GM12878 (cell line): Measurements from ENCODE around the gene TRPC4. TPM values are rescaled to one million over a fixed set of nuclear protein-coding genes. Genes with fewer than 3 reads are reported as not detected.

Experiments used
- ATAC-seq: fragments of 200-7000 bp; cut with Tn5 transposase; 3 replicates; pipeline ENCODE4 v1.9.1; 2020; ENCODE audit warnings: mild to moderate bottlenecking, moderate library complexity
- BruUV-seq: library from RNA; stranded (reverse); fragments of 400-500 nt; replicated peaks from 2 replicates; lab custom pipeline; 2021; lab: Mats Ljungman, UMichigan
- CTCF ChIA-PET: fragments of 300-600 bp; sonication (Branson Sonifier 250); formaldehyde crosslinking; extraction: SDS; loops from one replicate; lab custom pipeline; 2021; ENCODE audit warnings: inconsistent platforms; lab: Yijun Ruan, JAX
- POLR2A ChIA-PET: fragments of 350-600 bp; formaldehyde crosslinking; extraction: SDS; loops from one replicate; lab custom pipeline; 2021; ENCODE audit warnings: inconsistent platforms; lab: Charles Lee
- RAD21 ChIA-PET: fragments of 300-600 bp; sonication (Branson Sonifier 250); formaldehyde crosslinking; loops from one replicate; lab custom pipeline; 2023; ENCODE audit warnings: antibody characterized with exemption; ENCODE audit not compliant: unreplicated experiment; lab: Charles Lee
- SMC1A ChIA-PET: fragments of 300-600 bp; sonication (Branson Sonifier 250); formaldehyde crosslinking; loops from one replicate; lab custom pipeline; 2023; ENCODE audit not compliant: unreplicated experiment, uncharacterized antibody; lab: Charles Lee
- DNase-seq: peaks from one replicate; pipeline ENCODE4 v3.0.0-alpha.2; 2011; ENCODE audit warnings: low read depth, low spot score
- FAIRE-seq: peaks from 3 replicates; lab custom pipeline; 2011; peaks lifted over from hg19 to GRCh38; lab: Jason Lieb, UNC
- H2AFZ ChIP-seq: 2 replicates; pipeline ENCODE4 v1.6.0; 2011; ENCODE audit warnings: low read depth, low read length, control low read depth; ENCODE audit not compliant: control insufficient read depth
- H3K27ac ChIP-seq: 2 replicates; pipeline ENCODE4 v1.5.1; 2011; ENCODE audit warnings: control low read depth; ENCODE audit not compliant: control insufficient read depth, insufficient read depth
- H3K27me3 ChIP-seq, 2 experiments: replicated peaks in 1 of 2; 2 replicates each; pipeline versions ENCODE4 v1.6.0 to v1.6.1; 2011; ENCODE audit warnings: low read length in 1 of 2; ENCODE audit not compliant: control insufficient read depth in 2 of 2, insufficient read depth in 2 of 2
- H3K36me3 ChIP-seq, 2 experiments: 2 replicates each; pipeline ENCODE4 v1.5.1; 2011; ENCODE audit warnings: low read length in 1 of 2; ENCODE audit not compliant: control insufficient read depth in 2 of 2, insufficient read depth in 2 of 2
- H3K4me1 ChIP-seq: 2 replicates; pipeline ENCODE4 v1.6.1; 2011; ENCODE audit warnings: mild to moderate bottlenecking, low read length, moderate library complexity, mixed read lengths; ENCODE audit not compliant: control insufficient read depth, insufficient read depth
- H3K4me2 ChIP-seq: 2 replicates; pipeline ENCODE4 v1.6.0; 2011; ENCODE audit warnings: control low read depth; ENCODE audit not compliant: control insufficient read depth, insufficient read depth
- H3K4me3 ChIP-seq: fragments of 200-600 bp; sonication (generic); 2 replicates; pipeline ENCODE4 v1.5.1; 2016
- H3K79me2 ChIP-seq: 2 replicates; pipeline ENCODE4 v1.6.0; 2011; ENCODE audit warnings: low read length; ENCODE audit not compliant: control insufficient read depth, insufficient read depth
- H3K9ac ChIP-seq: 2 replicates; pipeline ENCODE4 v1.8.0; 2011; ENCODE audit warnings: low read length, control low read depth, mixed read lengths; ENCODE audit not compliant: control insufficient read depth, insufficient read depth
- H3K9me3 ChIP-seq: replicated peaks from 3 replicates; pipeline ENCODE4 v1.5.1; 2011; ENCODE audit warnings: mild to moderate bottlenecking, low read length; ENCODE audit not compliant: control insufficient read depth, insufficient read depth
- H4K20me1 ChIP-seq: 2 replicates; pipeline ENCODE4 v1.6.0; 2011; ENCODE audit not compliant: control insufficient read depth, insufficient read depth
- CEBPZ ChIP-seq: fragments of 150-350 bp; IDR thresholded peaks from 2 replicates; pipeline ENCODE4 v1.6.1; 2016; ENCODE audit warnings: low read depth, low read length
- EGR1 ChIP-seq, 2 experiments: IDR thresholded peaks; 1 replicate in 1 of 2; 2 replicates in 1 of 2; pipeline ENCODE4 v1.6.1; 2011 to 2012; ENCODE audit warnings: low read depth in 2 of 2, low read length in 2 of 2, borderline replicate concordance in 1 of 2, mild to moderate bottlenecking in 1 of 2, moderate library complexity in 1 of 2
- HDAC6 ChIP-seq: fragments of 200-600 bp; sonication (generic); IDR thresholded peaks from one replicate; pipeline ENCODE4 v1.8.0; 2017; ENCODE audit warnings: antibody characterized with exemption; ENCODE audit not compliant: unreplicated experiment
- NBN ChIP-seq: fragments of 450-650 bp; IDR thresholded peaks from 2 replicates; pipeline ENCODE4 v1.6.1; 2016
- RAD51 ChIP-seq: fragments of 450-650 bp; IDR thresholded peaks from 2 replicates; pipeline ENCODE4 v1.6.1; 2016; ENCODE audit warnings: moderate library complexity, mild to moderate bottlenecking, inconsistent platforms
- RB1 ChIP-seq: fragments of 450-650 bp; formaldehyde crosslinking; IDR thresholded peaks from 2 replicates; pipeline ENCODE4 v1.6.1; 2017; ENCODE audit warnings: mild to moderate bottlenecking, borderline replicate concordance
- STAT1 ChIP-seq: fragments of 450-650 bp; conservative IDR thresholded peaks from 2 replicates; pipeline ENCODE4 v1.6.1; 2014; ENCODE audit warnings: antibody characterized with exemption, mild to moderate bottlenecking
- SUZ12 ChIP-seq: fragments of 200-600 bp; sonication (generic); IDR thresholded peaks from one replicate; pipeline ENCODE4 v1.6.1; 2018; ENCODE audit warnings: antibody characterized with exemption, mild to moderate bottlenecking; ENCODE audit not compliant: unreplicated experiment
- TCF12 ChIP-seq: IDR thresholded peaks from 2 replicates; pipeline ENCODE4 v1.6.1; 2011; ENCODE audit warnings: low read depth, mild to moderate bottlenecking, low read length
- ZNF592 ChIP-seq: fragments of 450-650 bp; IDR thresholded peaks from 2 replicates; pipeline ENCODE4 v1.6.1; 2017; ENCODE audit warnings: mild to moderate bottlenecking, moderate library complexity
- WGBS: methylation state at CpG from one replicate; pipeline ENCODE4 v1.1.6; 2016; ENCODE audit warnings: low lambda C conversion rate; ENCODE audit not compliant: insufficient replicate concordance, insufficient coverage; ENCODE audit errors: missing lambda C conversion rate; 5-methylcytosine and 5-hydroxymethylcytosine counted together
- in situ Hi-C: fragments of 300-500 bp; cut with MboI; formaldehyde crosslinking; loops from 9 replicates; pipeline ENCODE4 v1.14.3; 2018; ENCODE audit warnings: mixed read lengths
- intact Hi-C: fragments of 100-400 bp; cut with micrococcal nuclease; formaldehyde crosslinking; loops from one replicate; pipeline ENCODE4 v1.14.2; 2022; ENCODE audit not compliant: unreplicated experiment
- polyA plus RNA-seq, 11 experiments: library from polyadenylated mRNA; depleted of rRNA in 4 of 11; unstranded in 6 of 11; stranded (reverse) in 5 of 11; fragments of >200 nt; fragmentation: Nextera tagmentation in 4 of 11; fragmentation: Illumina TruSeq in 1 of 11; extraction: Ambion mirVana in 4 of 11; extraction: Trizol in 1 of 11; gene quantifications; 1 replicate in 1 of 11; 2 replicates in 10 of 11; pipeline versions ENCODE4 v1.2.1 to v1.2.3, GENCODE V29; 2011 to 2016; ENCODE audit warnings: inconsistent platforms in 2 of 11, missing spikeins in 2 of 11, low read depth in 1 of 11
- total RNA-seq, 4 experiments: library from RNA; depleted of rRNA in 3 of 4; stranded (reverse); fragments of >200 nt in 3 of 4; fragmentation: Illumina TruSeq in 1 of 4; extraction: Trizol in 1 of 4; gene quantifications; 2 replicates each; pipeline versions ENCODE4 v1.2.1 to v1.2.3, GENCODE V29; 2013 to 2021
- TF ChIP-seq, protein P1 (sequence below): IDR thresholded peaks from 2 replicates; pipeline ENCODE4 v1.6.1; 2012; ENCODE audit warnings: mild to moderate bottlenecking, low read depth, low read length

TRPC4 gene
- total and polyA plus RNA-seq, 10 of the 15 experiments (the other 5 are each of a cell fraction or from before 2014, with no cell fraction given), result not detected

DNA sequence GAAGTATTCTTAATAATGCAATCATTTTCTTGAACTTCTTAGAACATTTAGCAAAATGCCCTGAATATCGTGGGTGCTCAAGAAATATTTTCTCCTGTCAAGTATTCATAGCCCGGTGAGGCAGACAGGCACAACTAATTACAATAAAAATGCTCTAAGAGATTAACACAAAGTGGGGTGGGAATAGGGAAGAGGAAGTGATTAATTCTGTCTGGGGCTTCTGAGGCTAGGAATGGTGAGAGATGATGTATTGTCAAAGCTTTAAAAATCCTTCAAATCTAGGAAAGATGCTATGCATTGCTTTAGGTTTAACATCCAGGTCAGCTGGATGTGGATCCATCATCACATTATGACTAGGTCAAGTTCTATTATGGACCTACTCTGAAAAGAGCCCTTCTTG, 204.2 kb downstream of the TRPC4 start:
- no peaks in the 10 kb centered on the region for H3K79me2 ChIP-seq
- H3K27ac ChIP-seq, result no peak overlapping the region
- DNase-seq, result no peak
- TF ChIP-seq, protein P1, sequence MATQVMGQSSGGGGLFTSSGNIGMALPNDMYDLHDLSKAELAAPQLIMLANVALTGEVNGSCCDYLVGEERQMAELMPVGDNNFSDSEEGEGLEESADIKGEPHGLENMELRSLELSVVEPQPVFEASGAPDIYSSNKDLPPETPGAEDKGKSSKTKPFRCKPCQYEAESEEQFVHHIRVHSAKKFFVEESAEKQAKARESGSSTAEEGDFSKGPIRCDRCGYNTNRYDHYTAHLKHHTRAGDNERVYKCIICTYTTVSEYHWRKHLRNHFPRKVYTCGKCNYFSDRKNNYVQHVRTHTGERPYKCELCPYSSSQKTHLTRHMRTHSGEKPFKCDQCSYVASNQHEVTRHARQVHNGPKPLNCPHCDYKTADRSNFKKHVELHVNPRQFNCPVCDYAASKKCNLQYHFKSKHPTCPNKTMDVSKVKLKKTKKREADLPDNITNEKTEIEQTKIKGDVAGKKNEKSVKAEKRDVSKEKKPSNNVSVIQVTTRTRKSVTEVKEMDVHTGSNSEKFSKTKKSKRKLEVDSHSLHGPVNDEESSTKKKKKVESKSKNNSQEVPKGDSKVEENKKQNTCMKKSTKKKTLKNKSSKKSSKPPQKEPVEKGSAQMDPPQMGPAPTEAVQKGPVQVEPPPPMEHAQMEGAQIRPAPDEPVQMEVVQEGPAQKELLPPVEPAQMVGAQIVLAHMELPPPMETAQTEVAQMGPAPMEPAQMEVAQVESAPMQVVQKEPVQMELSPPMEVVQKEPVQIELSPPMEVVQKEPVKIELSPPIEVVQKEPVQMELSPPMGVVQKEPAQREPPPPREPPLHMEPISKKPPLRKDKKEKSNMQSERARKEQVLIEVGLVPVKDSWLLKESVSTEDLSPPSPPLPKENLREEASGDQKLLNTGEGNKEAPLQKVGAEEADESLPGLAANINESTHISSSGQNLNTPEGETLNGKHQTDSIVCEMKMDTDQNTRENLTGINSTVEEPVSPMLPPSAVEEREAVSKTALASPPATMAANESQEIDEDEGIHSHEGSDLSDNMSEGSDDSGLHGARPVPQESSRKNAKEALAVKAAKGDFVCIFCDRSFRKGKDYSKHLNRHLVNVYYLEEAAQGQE, result no peak
- TF ChIP-seq RAD51 (no peak), ZNF592 (no peak), EGR1 (IDR thresholded peaks at IDR 0.05; ENCODE audit: borderline replicate concordance in 1 of 2, low read depth in 2 of 2, low read length in 2 of 2) (no peak), TCF12 (no peak), SUZ12 (no peak), RB1 (no peak), HDAC6 (no peak), NBN (no peak), CEBPZ (no peak), STAT1 (no peak)
- no peak for FAIRE-seq
- CTCF ChIA-PET, result interaction anchor here (0.9 kb wide), 1 partner anchor 13 kb away, joined by 3 read pairs; no protein-coding TSS in a partner anchor
- ATAC-seq, result no peak
- POLR2A ChIA-PET, result no interaction called here
- no peaks in the 10 kb centered on the region for H3K9me3 ChIP-seq
- H3K36me3 ChIP-seq, result no peaks in the 10 kb centered on the region
- H3K9ac ChIP-seq, result no peak overlapping the region
- no peak overlapping the region for H3K4me2 ChIP-seq
- H3K4me3 ChIP-seq, result no peak overlapping the region
- 0% methylated on average over 2 of the region's 2 CpGs for WGBS
- no TSS peak for BruUV-seq
- no peaks in the 10 kb centered on the region for H3K4me1 ChIP-seq
- intact Hi-C loops, result no loop called here
- RAD21 ChIA-PET, result no interaction called here
- H2AFZ ChIP-seq, result no peak overlapping the region
- SMC1A ChIA-PET, result interaction anchor here (1.5 kb wide), 1 partner anchor 9 kb away, joined by 4 read pairs; no protein-coding TSS in a partner anchor
- H3K27me3 ChIP-seq, result no peaks in the 10 kb centered on the region
- in situ Hi-C loops, result no loop called here
- no peaks in the 10 kb centered on the region for H4K20me1 ChIP-seq
